Measurements from ENCODE around the gene MFSD12. TPM values are rescaled to one million over a fixed set of nuclear protein-coding genes. Genes with fewer than 3 reads are reported as not detected.
A peak's percentile ranks its signal among the peaks of the same experiment; 100 is the strongest.

The MFSD12 gene
- total RNA-seq, 1 donor from 2014 or later: 93.7 TPM

DNA sequence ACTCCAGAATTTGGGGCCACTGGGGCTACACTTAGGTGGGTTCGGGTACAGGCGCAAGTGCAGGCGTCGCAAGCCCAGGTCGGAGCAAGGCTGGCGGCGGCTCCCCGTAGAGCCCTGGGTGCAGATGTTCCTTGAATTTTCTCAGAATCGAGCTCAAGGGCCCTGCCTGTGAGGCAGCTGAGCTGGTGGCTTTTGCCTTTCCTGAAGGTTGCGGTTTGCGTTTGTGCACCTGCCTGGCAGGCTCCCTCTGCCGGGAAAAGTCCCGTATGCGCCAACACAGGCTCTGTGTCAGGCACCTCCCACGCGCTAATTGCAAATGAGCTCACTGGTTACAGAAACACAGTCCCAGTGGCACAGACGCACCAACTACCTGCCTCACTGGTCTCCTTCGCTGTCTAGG lies 62.8 kb downstream of the MFSD12 start:
- Mint-ChIP-seq H3K9me3 (no peaks in the 10 kb centered on the region), H3K36me3 (ENCODE audit: low read depth) (peaks cover 48% of the 10 kb centered on the region), H3K4me3 (ENCODE audit: low read depth) (no peak overlapping the region), H3K27ac (no peak overlapping the region), H3K4me1 (ENCODE audit: low read depth) (peaks cover 7% of the 10 kb centered on the region), H3K27me3 (ENCODE audit: low read depth) (no peaks in the 10 kb centered on the region)
- DNase-seq (ENCODE audit: low spot score): peak; percentile 31
- intact Hi-C loops (cut with micrococcal nuclease): no loop called here

Other genes starting within 250 kb of the MFSD12 start
- gene NFIC, start 191.0 kb downstream of the MFSD12 start, total RNA-seq: 16.5 and 17.3 TPM in 2 replicates
- gene SMIM24, start 77.1 kb downstream of the MFSD12 start, total RNA-seq: 0.51 and 0.84 TPM in 2 replicates
- not detected in 2 replicates for gene SMIM44, start 74.1 kb downstream of the MFSD12 start, total RNA-seq
- 19.7 and 20.6 TPM in 2 replicates for gene DOHH, start 56.9 kb downstream of the MFSD12 start, total RNA-seq
- 44.3 and 49.2 TPM in 2 replicates for gene FZR1, start 51.3 kb downstream of the MFSD12 start, total RNA-seq
- 2.0 and 2.5 TPM in 2 replicates for gene TEKTIP1, start 18.4 kb downstream of the MFSD12 start, total RNA-seq
- 55.3 and 66.3 TPM in 2 replicates for gene HMG20B, start 15.4 kb upstream of the MFSD12 start, total RNA-seq
- 0.16 and 0.32 TPM in 2 replicates for gene GIPC3, start 27.9 kb upstream of the MFSD12 start, total RNA-seq
- 0.09 and 0.14 TPM in 2 replicates for gene TBXA2R, start 49.3 kb upstream of the MFSD12 start, total RNA-seq
- 32.8 and 36.2 TPM in 2 replicates for gene CACTIN, start 69.2 kb upstream of the MFSD12 start, total RNA-seq
- gene PIP5K1C, start 142.9 kb upstream of the MFSD12 start, total RNA-seq: 22.5 and 23.6 TPM in 2 replicates
- 0.41 and 0.48 TPM in 2 replicates for gene TJP3, start 150.8 kb upstream of the MFSD12 start, total RNA-seq
- gene APBA3, start 204.1 kb upstream of the MFSD12 start, total RNA-seq: 45.4 and 50.0 TPM in 2 replicates
- gene MRPL54, start 205.1 kb upstream of the MFSD12 start, total RNA-seq: 98.0 and 99.6 TPM in 2 replicates
- gene RAX2, start 214.6 kb upstream of the MFSD12 start, total RNA-seq: not detected in 2 replicates
- gene MATK, start 228.8 kb upstream of the MFSD12 start, total RNA-seq: 25.4 and 27.5 TPM in 2 replicates